SW480 (cell line): ENCODE data around the gene CAMSAP1.
"Not testable (repeated sequence)": the region's sequence is repeated elsewhere in the genome, so short reads cannot be mapped to it uniquely, and the experiment has no call there.

Source experiments
- DNase-seq: peaks from one replicate; pipeline ENCODE4 v3.0.0-alpha.2; 2016; ENCODE audit warnings: low spot score

Gene CAMSAP1

GRCh38 chr9:135921749-135922310, 14.5 kb upstream of the CAMSAP1 start:
- no peak for DNase-seq

GRCh38 chr9:135920973-135921585, 13.7 kb upstream of the CAMSAP1 start:
- no peak for DNase-seq

- no peak for DNase-seq
Measured at GRCh38 chr9:135920256-135920930, 13.0 kb upstream of the CAMSAP1 start.

- DNase-seq = no peak
Measured at GRCh38 chr9:135919318-135919890, 12.1 kb upstream of the CAMSAP1 start.

GRCh38 chr9:135916227-135916626, 8.9 kb upstream of the CAMSAP1 start:
- not testable (repeated sequence) for DNase-seq

- DNase-seq = no peak
Measured at GRCh38 chr9:135914921-135915320, 7.6 kb upstream of the CAMSAP1 start.

- not testable (repeated sequence) for DNase-seq
Measured at GRCh38 chr9:135911233-135911632, 3.9 kb upstream of the CAMSAP1 start.

GRCh38 chr9:135910757-135911156, 3.4 kb upstream of the CAMSAP1 start:
- DNase-seq = no peak

- no peak for DNase-seq
Measured at GRCh38 chr9:135910216-135910615, 2.9 kb upstream of the CAMSAP1 start.

- no peak for DNase-seq
Measured at GRCh38 chr9:135909371-135909770, 2.0 kb upstream of the CAMSAP1 start.

GRCh38 chr9:135908754-135909204, 1.4 kb upstream of the CAMSAP1 start:
- DNase-seq = no peak

- DNase-seq = no peak
Measured at GRCh38 chr9:135908093-135908753, 877 bp upstream of the CAMSAP1 start.

- peak; percentile 42 for DNase-seq
Measured at GRCh38 chr9:135907006-135907430, 328 bp downstream of the CAMSAP1 start.

GRCh38 chr9:135906291-135907005, 898 bp downstream of the CAMSAP1 start:
- peak; percentile 62 for DNase-seq

GRCh38 chr9:135905380-135906258, 1.7 kb downstream of the CAMSAP1 start:
- peak; percentile 63 for DNase-seq

- DNase-seq = no peak
Measured at GRCh38 chr9:135903786-135904520, 3.4 kb downstream of the CAMSAP1 start.

- no peak for DNase-seq
Measured at GRCh38 chr9:135903358-135903656, 4.0 kb downstream of the CAMSAP1 start.

- DNase-seq = no peak
Measured at GRCh38 chr9:135902655-135903357, 4.5 kb downstream of the CAMSAP1 start.

GRCh38 chr9:135901826-135902225, 5.5 kb downstream of the CAMSAP1 start:
- no peak for DNase-seq
